MV-4-11 (cell line): ENCODE measurements around the gene RPSA.
A peak's percentile ranks its signal among the peaks of the same experiment; 100 is the strongest.
"Not testable (repeated sequence)": the region's sequence is repeated elsewhere in the genome, so short reads cannot be mapped to it uniquely, and the experiment has no call there.

Experiments used
- DNase-seq: peaks from one replicate; lab custom pipeline; 2025; lab: John Stamatoyannopoulos, UW

The RPSA gene

DNA sequence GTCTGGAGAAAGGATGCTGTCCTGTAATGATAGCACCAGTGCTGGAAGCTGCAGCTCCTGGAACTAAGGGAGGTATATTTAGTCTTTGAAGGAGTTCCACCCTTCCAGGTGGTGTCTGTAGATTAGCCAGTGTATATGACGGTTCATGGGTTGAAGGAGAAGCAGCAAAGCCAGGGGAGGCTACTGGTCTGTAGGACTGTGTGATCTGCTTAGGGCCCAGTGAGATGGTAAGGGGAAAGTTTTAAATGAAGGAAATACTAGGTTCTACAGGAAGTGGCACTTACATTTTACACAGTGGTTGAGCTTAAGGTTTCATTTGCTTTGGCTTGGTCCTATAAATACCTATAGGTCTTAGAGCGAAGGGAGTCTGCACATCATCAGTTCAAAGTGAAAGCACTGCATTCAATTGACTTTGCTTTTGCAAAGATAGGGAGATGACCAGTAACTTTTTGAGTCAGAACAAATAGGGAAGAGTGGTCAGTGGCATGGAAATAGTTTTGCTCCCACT is 17.7 kb upstream of the RPSA start:
- no peak for DNase-seq

DNA sequence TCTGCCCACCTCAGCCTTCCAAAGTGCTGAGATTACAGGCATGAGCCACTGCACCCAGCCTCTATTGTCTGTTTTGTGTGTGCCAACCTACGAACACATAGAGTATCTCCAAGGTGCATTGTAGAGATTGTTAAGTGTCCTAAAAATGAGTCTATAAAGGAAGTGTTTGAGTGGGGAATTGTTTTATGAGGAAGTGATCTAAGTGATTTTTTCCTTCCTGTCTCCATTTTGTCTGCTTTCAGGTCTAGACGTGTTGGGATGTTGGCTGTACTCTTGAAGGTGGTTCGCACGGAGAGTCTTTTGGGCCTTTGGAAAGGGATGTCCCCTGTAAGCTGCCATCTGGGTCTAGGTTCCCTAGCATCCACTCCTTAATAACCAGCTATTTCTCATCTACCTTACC is 16.3 kb upstream of the RPSA start:
- DNase-seq: no peak

DNA sequence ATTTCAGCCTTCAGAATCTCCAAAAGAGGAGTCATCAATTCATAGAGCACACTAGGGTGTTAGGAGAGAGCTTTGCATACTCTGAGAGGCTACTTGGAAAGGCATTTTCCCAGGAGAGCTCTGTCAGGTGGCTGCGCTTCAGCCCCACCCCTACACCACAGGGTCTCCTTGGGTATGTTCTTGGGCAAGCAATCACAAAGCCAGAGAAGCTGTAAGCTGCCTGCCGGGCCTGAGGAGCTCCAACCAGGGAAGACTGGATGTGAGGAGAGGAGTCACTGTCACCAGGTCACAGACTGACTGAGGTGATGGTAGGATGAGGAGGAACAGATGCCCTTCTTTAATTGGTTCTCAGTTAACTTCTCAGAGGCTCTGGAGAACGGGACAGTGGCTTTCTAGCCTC is 9.8 kb upstream of the RPSA start:
- DNase-seq: no peak

DNA sequence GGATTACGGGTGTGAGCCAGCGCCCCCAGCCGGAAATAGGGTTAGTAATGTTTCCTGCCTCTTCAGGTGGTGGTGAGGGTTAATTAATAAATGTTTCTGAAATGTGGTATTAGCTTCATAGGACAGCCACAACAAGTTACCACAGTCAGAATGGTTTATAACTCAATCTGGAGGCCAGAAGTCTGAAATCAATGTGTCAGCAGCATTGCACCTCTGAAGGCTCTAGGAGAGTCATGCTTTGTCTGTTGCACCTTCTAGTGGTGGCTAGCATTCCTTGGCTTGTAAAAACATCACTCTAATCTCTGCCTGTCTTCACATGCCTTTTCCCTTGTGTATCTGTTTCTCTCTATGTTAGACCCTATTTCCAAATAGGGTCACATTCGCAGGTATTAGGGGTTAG is 7.8 kb upstream of the RPSA start:
- no peak for DNase-seq

DNA sequence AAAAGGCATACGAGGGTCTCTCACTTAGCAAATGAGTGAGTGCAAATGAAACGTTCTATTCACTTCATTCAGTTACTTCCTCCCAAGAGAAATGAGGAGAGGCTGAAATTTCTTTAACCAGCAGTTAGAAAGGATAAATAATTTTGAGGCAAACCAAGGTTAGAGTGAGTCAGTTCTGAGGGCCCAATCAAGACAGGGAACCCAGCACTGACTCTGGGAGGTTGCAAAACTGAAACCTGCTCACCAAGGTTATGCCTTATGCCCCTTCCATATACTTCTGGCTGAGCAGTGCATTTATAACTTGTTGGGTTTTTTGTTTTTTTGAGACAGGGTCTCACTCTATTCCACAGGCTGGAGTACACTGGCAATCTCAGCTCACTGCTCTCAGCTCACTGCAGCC is 4.5 kb upstream of the RPSA start:
- DNase-seq: peak; percentile 67

DNA sequence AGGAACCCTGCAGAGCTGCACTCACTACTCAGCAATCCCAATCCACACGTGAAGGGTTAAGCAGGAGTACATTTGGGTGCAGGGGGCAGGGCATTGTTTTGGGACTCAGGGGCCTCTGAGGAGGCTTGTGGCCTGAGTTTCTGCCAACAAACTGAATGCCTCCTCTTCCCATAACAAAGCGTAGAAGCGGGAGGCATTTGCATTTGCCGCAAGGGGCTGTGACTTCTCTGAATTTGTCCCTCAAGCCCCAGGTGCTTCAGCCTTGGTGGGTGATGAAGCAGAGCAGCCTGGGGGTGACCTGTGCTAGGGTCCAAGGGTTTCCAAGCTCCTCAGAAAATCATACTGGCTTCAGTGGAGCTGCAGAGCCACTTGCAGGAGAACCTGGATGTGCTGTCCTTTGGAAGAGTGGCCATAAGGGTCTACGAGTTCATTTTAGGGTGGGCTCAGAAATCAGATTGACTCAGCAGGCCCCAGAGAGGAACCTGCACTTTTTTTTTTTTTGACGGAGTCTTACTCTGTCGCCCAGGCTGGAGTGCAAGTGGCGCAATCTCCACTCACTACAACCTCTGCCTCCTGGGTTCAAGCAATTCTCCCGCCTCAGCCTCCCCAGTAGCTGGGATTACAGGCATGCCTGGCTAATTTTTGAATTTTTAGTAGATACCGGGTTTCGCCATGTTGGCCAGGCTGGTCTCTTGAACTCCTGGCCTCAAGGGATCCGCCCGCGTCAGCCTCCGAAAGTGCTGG is 1.4 kb upstream of the RPSA start:
- DNase-seq: peak; percentile 14

DNA sequence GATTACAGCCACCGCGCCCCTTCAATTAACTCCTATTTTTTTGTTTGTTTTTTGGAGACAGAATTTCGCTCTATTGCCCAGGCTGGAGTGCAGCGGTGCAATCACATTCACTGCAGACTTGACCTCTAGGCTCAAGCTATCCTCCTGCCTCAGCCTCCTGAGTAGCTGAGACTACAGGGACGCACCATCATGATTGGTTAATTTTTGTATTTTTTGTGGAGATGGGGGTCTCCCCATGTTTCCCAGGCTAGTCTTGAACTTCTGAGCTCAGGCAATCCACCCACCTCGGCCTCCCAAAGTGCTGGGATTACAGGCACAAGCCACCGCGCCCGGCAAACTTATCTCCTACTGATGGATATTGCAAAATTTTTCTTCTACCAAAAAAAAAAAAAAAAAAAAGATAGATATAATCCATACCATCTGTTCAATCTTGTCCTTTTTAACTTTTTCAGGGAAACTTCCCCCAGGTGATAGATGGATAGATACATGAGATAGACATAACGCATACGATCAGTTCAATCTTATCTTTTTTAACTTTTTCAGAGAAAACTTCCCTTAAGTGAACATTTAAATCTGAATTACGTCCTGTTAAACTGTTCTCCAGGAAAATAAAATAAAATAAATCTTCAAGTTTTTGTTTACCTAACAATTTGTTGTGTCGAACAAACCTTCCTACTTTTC is 693 bp upstream of the RPSA start:
- no peak for DNase-seq

DNA sequence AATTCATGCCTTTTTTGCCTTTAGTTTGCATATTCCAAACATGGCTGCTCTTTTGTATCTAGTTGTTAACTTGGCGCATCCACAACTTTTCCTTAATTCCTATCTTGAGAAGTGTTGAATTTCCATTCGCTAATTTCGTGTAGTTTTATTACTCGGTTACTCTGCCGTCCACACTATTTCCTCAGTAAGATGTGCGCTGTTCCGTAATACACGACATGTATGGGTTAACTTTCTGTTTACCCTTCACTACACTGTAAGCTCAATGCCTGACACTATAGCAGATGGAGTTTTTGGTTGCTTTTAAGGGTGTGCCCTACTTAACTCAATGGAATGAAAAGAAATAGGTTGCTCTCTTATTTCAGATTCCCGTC is 724 bp downstream of the RPSA start:
- no peak for DNase-seq

DNA sequence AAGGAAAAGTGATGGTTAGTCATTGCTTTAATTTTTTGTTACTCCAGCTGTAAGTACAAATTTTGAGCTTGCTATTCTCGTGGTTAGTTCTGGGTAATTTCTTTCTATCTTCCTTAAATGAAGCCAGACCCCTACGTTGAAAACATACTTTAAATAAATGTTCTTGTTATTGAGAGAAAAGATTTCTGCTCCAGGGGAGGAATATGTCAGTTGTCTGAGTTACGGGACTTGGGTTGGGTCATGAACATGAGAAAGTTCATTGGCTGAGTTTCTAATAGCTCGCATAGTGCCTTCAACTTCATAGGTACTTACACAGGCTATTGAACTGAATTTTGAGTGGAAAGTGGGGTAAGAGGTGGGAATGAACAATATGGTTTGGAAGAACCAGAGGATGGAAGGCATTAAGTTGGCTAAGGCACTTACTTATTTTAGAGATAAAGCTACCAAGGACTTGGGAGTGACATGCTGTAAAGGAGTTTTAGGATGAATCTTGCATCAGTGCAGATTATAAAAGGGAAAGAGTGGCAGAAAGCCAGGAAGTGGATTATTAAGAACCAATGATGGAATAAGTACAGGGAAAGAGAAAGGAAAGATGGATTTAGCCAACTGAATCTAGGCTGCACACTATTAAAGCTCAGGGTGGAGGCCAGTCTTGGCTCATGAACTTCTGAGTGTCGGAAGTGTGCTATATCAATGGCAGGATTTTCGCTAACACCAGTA is 1.4 kb downstream of the RPSA start:
- no peak for DNase-seq

DNA sequence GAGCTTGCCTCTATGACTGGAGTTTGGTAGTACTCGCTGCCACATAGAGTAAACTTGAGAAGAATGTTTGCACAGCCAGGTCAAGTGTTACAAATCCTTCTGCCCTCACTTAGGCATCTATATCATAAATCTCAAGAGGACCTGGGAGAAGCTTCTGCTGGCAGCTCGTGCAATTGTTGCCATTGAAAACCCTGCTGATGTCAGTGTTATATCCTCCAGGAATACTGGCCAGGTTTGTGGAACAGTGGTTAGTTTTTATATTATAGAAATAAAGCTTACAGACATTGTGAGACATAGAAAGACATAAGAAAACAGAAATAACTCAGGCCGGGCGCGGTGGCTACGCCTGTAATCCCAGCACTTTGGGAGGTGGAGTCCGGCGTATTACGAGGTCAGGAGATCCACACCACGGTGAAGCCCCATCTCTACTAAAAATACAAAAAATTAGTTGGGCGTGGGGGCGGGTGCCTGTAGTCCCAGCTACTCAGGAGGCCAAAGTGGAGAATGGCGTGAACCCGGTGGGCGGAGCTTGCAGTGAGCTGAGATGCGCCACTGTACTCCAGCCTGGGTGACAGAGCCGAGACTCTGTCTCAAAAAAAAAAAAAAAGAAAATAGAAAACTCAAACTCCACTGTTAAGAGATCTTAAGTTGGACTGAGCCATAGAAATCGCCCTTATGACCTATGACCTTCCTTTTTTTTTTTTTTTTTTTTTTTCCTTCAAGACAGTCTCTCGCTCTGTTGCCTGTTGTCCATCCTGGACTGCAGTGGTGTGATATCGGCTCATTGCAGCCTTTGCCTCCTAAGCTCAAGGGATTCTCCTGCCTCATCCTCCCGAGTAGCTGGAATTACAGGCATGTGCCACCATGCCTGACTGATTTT is 2.2 kb downstream of the RPSA start:
- no peak for DNase-seq

DNA sequence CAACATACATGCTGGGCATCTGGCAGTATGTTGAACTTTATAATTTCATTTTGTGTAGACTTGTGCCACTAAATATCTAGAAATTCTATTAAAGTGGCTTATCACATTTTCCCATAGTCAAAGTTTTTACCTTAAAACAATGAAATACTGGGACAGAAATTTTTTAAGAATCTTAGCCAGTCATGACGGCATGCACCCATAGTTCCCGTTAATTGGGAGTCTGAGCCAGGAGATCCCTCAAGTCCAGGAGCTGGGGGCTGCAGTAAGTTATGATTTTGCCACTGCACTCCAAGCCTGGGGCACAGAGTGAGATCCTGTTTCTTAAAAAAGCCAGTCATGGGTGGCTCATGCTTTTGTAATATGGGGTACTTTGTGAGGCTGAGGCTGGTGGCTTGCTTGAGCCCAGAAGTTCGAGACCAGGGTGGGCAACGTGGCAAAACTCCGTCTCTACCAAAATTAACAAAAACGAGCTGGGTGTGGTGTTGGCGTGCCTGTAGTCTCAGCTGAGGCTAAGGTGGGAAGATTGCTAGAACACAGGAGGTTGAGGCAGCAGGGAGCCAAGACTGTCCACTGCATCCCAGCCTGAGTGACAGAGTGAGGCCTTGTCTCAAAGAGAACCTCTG is 3.1 kb downstream of the RPSA start:
- DNase-seq: no peak

DNA sequence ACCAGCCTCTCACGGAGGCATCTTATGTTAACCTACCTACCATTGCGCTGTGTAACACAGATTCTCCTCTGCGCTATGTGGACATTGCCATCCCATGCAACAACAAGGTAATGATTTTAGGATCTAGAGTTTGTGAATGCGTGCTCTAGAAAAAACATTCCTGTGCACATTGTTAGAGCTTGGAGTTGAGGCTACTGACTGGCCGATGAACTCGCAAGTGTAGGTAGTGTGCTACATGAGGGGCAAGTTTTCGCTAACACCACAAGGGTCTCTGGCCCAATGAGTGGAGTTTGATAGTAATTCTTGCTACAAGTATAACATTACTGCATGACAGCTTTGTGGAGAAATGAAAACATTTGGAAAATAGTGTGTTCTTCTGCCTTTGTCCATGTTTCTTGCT is 4.4 kb downstream of the RPSA start:
- DNase-seq: no peak

DNA sequence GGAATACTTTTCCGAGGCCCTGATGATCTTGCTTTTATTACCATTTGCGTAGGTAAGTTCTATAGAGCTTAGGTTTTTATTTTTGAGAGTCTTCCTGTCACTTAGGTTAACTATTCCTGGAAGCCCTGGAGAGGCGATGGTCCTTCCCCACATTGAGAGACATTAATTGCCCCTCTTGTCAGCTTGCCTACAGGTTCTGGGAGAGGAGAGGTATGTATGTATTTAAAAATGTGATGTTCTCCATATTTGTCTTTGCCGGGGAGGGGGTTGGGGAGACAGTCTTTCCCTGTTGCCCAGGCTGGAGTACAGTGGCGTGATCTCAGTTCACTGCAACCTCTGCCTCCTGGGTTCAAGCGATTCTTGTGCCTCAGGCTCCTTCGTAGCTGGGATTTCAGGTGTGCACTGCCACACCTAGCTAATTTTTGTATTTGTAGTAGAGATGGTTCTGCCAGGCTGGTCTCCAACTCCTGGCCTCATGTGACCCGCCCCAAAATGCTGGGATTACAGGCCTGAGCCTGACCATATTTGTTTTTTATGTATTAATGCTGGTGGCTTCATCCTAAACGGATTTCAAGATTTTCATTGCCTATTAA is 6.2 kb downstream of the RPSA start:
- no peak for DNase-seq

DNA sequence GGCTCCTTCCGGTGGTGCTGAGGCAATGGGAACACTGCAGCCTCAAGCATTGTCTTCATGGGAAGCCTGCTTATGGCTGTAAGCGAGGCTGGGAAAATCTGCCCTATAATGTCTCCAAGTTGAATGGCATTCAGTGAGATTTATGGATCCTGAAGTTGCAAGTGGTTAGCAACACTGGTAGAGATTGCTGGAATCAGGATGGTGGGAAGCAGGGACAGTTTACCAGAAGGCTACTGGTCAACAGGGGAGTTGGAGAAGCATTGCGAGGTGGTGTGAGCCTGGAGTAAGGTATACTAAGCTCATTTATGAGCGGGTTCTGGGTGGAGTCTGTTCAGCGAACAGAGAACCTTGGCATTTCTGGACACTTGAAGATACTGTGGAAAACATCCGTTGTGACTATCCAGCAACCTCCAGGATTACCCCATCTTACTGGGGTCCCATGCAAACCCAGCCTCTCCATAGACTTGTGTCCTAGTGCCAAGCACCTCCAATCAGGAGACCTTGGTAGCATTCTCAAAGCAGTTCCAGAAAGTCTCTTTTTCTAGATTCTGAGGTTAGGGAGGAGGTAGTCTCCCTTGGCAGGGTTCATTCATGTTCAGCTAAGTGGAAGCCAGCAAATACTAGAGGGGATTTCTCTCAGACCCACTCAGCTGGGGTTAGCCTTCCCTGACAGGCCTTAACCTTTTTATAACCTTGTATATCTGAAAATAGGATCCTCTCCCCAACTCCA is 7.3 kb downstream of the RPSA start:
- peak; percentile 5 for DNase-seq

DNA sequence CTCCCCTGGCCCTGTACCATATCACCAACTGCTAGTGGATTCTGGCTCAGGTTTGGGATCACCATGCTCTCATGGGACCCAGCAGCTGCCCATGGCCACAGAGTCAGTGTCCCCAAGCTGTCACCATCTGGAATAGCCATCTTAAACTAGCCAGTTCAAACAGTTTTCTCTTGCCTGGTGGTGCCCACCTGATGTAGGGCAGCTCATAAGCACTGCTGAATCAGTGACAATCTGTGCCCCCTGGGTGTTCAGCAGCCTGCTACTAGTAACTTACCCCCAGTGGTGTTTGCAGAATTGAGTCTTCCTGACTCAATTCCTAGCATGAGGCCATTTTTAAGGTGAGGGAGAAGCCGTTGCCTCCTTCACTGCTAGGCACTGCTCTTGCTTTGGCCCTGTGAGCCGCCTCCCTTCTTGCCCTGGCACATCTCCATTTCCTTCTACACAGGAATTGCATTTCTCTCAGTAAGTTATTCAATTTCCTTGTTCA is 7.9 kb downstream of the RPSA start:
- DNase-seq: no peak

DNA sequence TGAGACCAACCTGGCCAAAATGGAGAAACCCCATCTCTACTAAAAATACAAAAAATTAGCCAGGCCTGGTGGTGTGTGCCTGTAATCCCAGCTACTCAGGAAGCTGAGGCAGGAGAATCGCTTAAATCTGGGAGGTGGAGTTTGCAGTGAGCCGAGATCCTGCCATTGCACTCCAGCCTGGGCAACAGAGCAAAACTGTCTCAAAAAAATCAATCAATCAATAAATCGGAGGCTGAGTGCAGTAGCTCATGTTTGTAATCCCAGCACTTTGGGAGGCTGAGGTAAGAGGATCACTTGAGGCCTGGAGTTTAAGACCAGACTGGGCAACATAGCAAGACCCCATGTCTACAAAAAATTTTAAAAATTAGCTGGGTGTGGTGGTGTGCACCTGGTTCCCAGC is 8.8 kb downstream of the RPSA start:
- not testable (repeated sequence) for DNase-seq

DNA sequence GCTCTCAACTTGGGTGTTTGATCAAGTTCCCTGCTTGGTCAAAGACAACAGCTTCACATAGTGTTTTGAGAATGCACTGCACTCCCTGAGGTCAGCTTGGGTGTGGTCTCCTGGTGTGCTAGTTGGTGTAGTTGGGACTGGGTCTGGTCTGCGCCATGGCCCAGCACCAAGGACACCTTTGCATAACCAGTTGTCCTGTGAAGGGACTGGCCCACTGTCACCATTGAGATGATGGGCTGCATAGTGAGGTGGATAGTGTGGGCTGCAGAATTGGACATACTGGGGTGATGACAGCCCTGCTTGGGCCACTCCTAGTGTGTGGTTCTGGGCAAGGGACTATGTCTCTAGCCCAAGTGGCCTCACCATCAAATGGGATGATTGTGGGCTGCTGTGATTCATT is 9.5 kb downstream of the RPSA start:
- no peak for DNase-seq

DNA sequence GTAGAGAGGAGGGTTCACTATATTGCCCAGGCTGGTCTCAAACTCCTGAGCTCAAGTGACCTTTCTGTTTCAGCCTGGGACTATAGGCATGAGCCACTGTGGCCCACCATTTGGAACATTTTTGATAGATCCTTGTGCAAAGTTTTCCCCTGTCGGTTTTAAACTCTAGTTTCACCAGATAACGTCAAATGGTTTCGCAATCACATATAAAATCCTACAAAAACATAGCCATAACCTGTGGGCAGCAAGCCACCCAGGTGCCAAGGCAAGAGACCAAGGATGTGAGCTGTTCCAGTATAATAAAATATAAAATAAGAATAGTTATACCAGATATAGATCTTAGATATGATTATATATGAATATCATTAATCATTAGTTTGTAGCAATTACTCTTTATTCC is 10.5 kb downstream of the RPSA start:
- not testable (repeated sequence) for DNase-seq

DNA sequence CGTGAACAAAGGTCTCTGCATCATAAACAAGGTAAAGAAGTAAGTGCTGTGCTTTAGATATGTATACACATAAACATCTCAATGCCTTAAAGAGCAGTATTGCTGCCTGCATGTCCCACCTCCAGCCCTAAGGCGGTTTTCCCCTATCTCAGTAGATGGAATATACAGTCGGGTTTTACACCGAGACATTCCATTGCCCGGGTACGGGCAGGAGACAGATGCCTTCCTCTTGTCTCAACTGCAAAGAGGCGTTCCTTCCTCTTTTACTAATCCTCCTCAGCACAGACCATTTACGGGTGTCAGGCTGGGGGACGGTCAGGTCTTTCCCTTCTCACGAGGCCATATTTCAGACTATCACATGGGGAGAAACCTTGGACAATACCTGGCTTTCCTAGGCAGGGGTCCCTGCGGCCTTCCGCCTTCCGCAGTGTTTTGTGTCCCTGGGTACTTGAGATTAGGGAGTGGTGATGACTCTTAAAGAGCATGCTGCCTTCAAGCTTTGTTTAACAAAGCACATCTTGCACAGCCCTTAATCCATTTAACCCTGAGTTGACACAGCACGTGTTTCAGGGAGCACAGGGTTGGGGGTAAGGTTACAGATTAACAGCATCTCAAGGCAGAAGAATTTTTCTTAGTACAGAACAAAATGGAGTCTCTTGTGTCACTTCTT is 12.2 kb downstream of the RPSA start:
- peak; percentile 32 for DNase-seq
